Nephron progenitor cell (in vitro differentiated cells): ENCODE results near the gene DHRS12.

Source experiments
- DNase-seq: peaks from one replicate; pipeline ENCODE4 v3.0.0; 2021
- H3K27ac Mint-ChIP-seq: 2 replicates; pipeline ENCODE4 v1.8.0; 2021; ENCODE audit warnings: mild to moderate bottlenecking, moderate library complexity, mixed read lengths
- H3K27me3 Mint-ChIP-seq: 2 replicates; pipeline ENCODE4 v1.8.0; 2021; ENCODE audit warnings: mild to moderate bottlenecking, low read depth, mixed read lengths; ENCODE audit not compliant: poor library complexity
- H3K36me3 Mint-ChIP-seq: 2 replicates; pipeline ENCODE4 v1.8.0; 2021; ENCODE audit warnings: low read depth, mixed read lengths
- H3K4me1 Mint-ChIP-seq: 2 replicates; pipeline ENCODE4 v1.8.0; 2021; ENCODE audit warnings: mixed read lengths
- H3K4me3 Mint-ChIP-seq: 2 replicates; pipeline ENCODE4 v1.8.0; 2021; ENCODE audit warnings: mild to moderate bottlenecking, moderate library complexity, mixed read lengths
- H3K9me3 Mint-ChIP-seq: 2 replicates; pipeline ENCODE4 v1.8.0; 2021; ENCODE audit warnings: mild to moderate bottlenecking, moderate library complexity, mixed read lengths
- CTCF ChIP-seq: fragments of 200-600 bp; sonication (generic); IDR thresholded peaks from 2 replicates; pipeline ENCODE4 v1.5.0; 2021; ENCODE audit warnings: antibody characterized with exemption

The DHRS12 gene

GRCh38 chr13:51786425-51787265, 17.3 kb downstream of the DHRS12 start:
- H3K4me1 Mint-ChIP-seq = peaks cover 10% of the 10 kb centered on the region
- no peak overlapping the region for H3K4me3 Mint-ChIP-seq
- no peak for DNase-seq
- no peaks in the 10 kb centered on the region for H3K36me3 Mint-ChIP-seq
- H3K27ac Mint-ChIP-seq = peak overlapping the region; percentile 27
- H3K27me3 Mint-ChIP-seq = peaks cover 13% of the 10 kb centered on the region
- no peak for TF ChIP-seq CTCF
- no peaks in the 10 kb centered on the region for H3K9me3 Mint-ChIP-seq

DNA sequence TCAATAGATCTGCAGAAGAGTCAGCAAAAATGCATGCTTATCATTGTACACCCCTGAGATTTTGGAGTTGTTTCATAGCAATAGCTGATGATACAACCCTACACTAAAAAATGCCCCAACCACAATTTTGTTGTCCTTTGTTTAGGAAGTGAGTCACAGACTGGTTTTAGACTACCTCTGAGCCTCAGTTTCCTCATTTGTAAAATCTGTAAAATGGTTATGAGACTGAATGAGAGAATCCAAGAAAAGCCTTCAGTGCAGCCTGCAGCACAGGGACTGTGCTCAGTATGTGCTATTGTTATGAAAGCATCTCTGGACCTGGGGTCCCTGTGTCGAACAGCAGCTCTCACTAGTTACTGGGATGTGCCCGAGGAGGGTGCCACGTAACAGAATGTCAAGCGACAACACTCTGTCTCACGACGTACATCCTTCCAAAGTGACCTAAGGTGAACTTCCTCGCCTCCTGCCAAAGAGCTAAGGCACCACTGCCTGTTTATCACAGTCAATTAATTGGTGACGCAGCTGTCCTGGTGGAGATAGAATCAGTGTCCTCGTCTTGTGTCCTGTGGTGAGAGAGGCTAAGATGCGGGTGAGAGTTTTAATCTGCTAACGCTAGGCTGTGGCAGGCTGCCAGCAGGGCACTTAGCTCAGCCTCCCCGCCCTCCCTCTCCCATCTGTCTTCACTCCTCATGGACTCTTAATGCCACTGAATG, 18.1 kb downstream of the DHRS12 start:
- H3K4me3 Mint-ChIP-seq = no peak overlapping the region
- no peaks in the 10 kb centered on the region for H3K36me3 Mint-ChIP-seq
- H3K9me3 Mint-ChIP-seq = no peaks in the 10 kb centered on the region
- TF ChIP-seq CTCF = no peak
- H3K27ac Mint-ChIP-seq = no peak overlapping the region
- H3K4me1 Mint-ChIP-seq = peaks cover 10% of the 10 kb centered on the region
- no peak for DNase-seq
- H3K27me3 Mint-ChIP-seq = peaks cover 13% of the 10 kb centered on the region

DNA sequence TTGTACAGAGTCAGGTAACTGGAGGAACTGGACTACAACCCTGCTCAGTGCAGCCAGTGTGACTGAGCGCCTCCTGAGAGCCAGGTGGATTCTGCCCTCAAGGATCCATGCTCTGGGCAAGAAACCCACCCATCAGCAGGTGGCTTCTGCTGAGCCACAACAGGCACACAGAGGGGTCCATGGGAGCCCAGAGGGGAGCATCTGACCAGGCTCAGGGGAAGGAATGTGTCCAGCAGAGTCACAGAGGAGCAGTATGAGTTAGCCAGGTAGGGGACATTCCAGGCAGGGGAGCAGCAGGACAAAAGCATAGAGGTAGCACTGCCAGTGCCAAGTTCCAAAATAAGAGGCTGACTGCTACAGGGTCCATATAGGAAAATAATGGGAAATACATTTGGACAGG, 19.9 kb downstream of the DHRS12 start:
- H3K9me3 Mint-ChIP-seq = no peaks in the 10 kb centered on the region
- TF ChIP-seq CTCF = no peak
- H3K4me3 Mint-ChIP-seq = no peak overlapping the region
- DNase-seq = no peak
- H3K27ac Mint-ChIP-seq = peak overlapping the region; percentile 40
- no peaks in the 10 kb centered on the region for H3K36me3 Mint-ChIP-seq
- peaks cover 10% of the 10 kb centered on the region for H3K4me1 Mint-ChIP-seq
- peaks cover 10% of the 10 kb centered on the region for H3K27me3 Mint-ChIP-seq

DNA sequence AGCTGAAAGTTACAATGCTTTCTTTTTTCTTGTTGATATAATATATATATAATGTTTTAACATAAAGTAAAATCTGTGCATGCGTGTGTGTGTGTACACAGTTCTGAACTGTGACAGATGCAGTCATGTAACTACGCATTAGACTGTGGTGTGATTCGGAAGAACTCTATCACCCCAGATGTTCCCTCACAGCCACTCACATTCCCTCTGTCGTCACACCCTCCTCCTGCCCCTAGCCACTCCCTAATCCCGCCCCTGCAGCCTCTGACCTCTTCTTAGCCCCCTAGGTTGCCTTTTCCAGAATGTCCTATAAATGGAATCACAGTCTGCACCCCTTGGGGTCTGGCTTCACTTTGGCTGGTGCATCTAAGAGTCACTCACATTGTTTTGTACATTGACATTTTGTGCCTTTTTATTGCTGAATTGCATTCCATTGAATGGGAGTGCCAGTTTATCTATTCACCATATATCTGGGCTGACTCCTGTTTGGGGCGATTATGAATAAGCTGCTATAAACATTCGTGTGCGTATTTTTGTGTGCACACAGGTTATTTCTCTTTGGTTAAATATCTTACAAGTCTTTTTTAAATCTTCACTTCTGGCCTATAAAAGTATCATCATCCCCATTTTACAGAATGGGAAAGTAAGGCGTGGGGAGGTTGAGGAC, 20.4 kb downstream of the DHRS12 start:
- TF ChIP-seq CTCF = no peak
- Mint-ChIP-seq H3K27ac (no peak overlapping the region), H3K27me3 (peaks cover 10% of the 10 kb centered on the region), H3K4me3 (no peak overlapping the region), H3K9me3 (no peaks in the 10 kb centered on the region), H3K36me3 (no peaks in the 10 kb centered on the region), H3K4me1 (peaks cover 10% of the 10 kb centered on the region)
- no peak for DNase-seq

DNA sequence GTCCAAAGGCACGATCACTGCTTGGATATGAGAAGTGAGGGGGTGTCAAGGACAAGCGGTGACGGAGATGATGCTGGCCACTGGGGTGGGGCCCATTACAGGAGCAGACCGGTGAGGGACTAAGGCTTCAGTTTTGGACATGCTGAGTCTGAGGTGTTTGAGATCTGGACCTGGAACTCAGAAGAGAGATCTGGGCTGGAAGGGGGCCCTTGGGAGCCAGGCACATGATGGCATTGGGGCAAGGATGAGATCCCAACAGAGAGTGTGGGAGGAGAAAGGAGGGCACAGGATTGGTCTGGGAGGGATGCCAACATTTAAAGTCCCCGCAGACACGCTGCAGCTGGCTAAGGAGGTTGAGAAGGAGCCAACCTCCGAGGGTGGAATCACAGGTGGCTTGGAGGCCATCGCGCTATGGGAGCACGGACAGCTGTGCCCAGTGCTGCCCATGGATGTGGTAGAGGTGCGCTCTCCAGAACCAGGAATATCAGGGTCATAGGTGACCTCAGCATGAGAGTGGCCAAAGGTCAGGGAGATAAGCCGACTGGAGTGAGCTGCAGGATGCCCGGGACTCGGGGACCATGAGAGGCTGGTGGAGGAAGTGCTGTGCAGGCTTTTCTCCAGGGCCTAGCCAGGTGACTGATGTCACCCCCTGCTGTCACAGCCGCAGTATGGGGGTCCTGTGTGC, 21.8 kb downstream of the DHRS12 start:
- no peak for DNase-seq
- Mint-ChIP-seq H3K27me3 (peaks cover 9% of the 10 kb centered on the region), H3K4me3 (no peak overlapping the region), H3K27ac (no peak overlapping the region), H3K36me3 (no peaks in the 10 kb centered on the region), H3K9me3 (no peaks in the 10 kb centered on the region), H3K4me1 (peaks cover 21% of the 10 kb centered on the region)
- no peak for TF ChIP-seq CTCF
